IMR-90 (cell line): ENCODE results near the gene CHN2. TPM values are rescaled to one million over a fixed set of nuclear protein-coding genes. Genes with fewer than 3 reads are reported as not detected.

Source experiments
- ATAC-seq: fragments of 200-7000 bp; cut with Tn5 transposase; 2 replicates; pipeline ENCODE4 v1.9.1; 2020; ENCODE audit warnings: low read depth, mild to moderate bottlenecking, moderate library complexity
- BruUV-seq: library from RNA; stranded (reverse); fragments of 400-500 nt; replicated peaks from 2 replicates; lab custom pipeline; 2021; lab: Mats Ljungman, UMichigan
- CTCF ChIA-PET: fragments of 300-600 bp; formaldehyde crosslinking; extraction: SDS; loops from one replicate; lab custom pipeline; 2021; ENCODE audit warnings: antibody characterized with exemption; lab: Yijun Ruan, JAX
- POLR2A ChIA-PET: fragments of 300-600 bp; sonication (Branson Sonifier 250); formaldehyde crosslinking; loops from one replicate; lab custom pipeline; 2022; ENCODE audit warnings: antibody characterized with exemption; ENCODE audit not compliant: unreplicated experiment; lab: Charles Lee
- DNase-seq: peaks from one replicate; pipeline ENCODE4 v3.0.0; 2013
- H2AFZ ChIP-seq: replicated peaks from 2 replicates; pipeline ENCODE3; 2013; ENCODE audit warnings: low read length, mild to moderate bottlenecking; ENCODE audit not compliant: poor library complexity
- H2AK5ac ChIP-seq: 2 replicates; pipeline ENCODE4 v1.6.1; 2013; ENCODE audit warnings: low read depth, low read length, inconsistent platforms
- H2AK9ac ChIP-seq: replicated peaks from 2 replicates; pipeline ENCODE3; 2013; ENCODE audit warnings: mild to moderate bottlenecking, low read depth, low read length, moderate library complexity; ENCODE audit not compliant: poor library complexity
- H2BK120ac ChIP-seq: 2 replicates; pipeline ENCODE4 v1.6.1; 2013; ENCODE audit warnings: low read depth, low read length, inconsistent platforms
- H2BK15ac ChIP-seq: 3 replicates; pipeline ENCODE4 v1.6.1; 2013; ENCODE audit warnings: low read depth, low read length, inconsistent platforms
- H2BK20ac ChIP-seq: 2 replicates; pipeline ENCODE4 v1.6.1; 2013; ENCODE audit warnings: low read depth, mild to moderate bottlenecking, inconsistent platforms, low read length, moderate library complexity
- H2BK5ac ChIP-seq: 2 replicates; pipeline ENCODE4 v1.6.1; 2013; ENCODE audit warnings: mild to moderate bottlenecking, low read depth, low read length, inconsistent platforms; ENCODE audit not compliant: poor library complexity, severe bottlenecking
- H3K14ac ChIP-seq: replicated peaks from 2 replicates; pipeline ENCODE4 v1.6.1; 2013; ENCODE audit warnings: low read depth, low read length, inconsistent platforms
- H3K18ac ChIP-seq: 2 replicates; pipeline ENCODE4 v1.6.1; 2013; ENCODE audit warnings: low read depth, low read length, control low read depth
- H3K23ac ChIP-seq: 2 replicates; pipeline ENCODE4 v1.6.1; 2013; ENCODE audit warnings: low read depth, low read length, inconsistent platforms
- H3K27ac ChIP-seq: 2 replicates; pipeline ENCODE4 v1.5.1; 2013; ENCODE audit warnings: mild to moderate bottlenecking, control low read depth, low read length; ENCODE audit not compliant: insufficient read depth
- H3K27me3 ChIP-seq: 2 replicates; pipeline ENCODE4 v1.6.1; 2013; ENCODE audit warnings: low read length; ENCODE audit not compliant: control insufficient read depth, insufficient read depth
- H3K36me3 ChIP-seq: 2 replicates; pipeline ENCODE4 v1.6.1; 2013; ENCODE audit warnings: low read length, mixed read lengths; ENCODE audit not compliant: control insufficient read depth, insufficient read depth
- H3K4ac ChIP-seq: 2 replicates; pipeline ENCODE4 v1.6.1; 2013; ENCODE audit warnings: low read depth, low read length, inconsistent platforms
- H3K4me1 ChIP-seq: 2 replicates; pipeline ENCODE4 v1.6.1; 2013; ENCODE audit warnings: low read length, mixed read lengths; ENCODE audit not compliant: control insufficient read depth, insufficient read depth
- H3K4me2 ChIP-seq: 2 replicates; pipeline ENCODE4 v1.6.1; 2013; ENCODE audit warnings: low read depth, mild to moderate bottlenecking, control low read depth, low read length, moderate library complexity
- H3K4me3 ChIP-seq: 2 replicates; pipeline ENCODE4 v1.5.1; 2013; ENCODE audit warnings: low read depth, mild to moderate bottlenecking, control low read depth, low read length, moderate library complexity; ENCODE audit not compliant: insufficient read depth
- H3K56ac ChIP-seq: 2 replicates; pipeline ENCODE4 v1.6.1; 2013; ENCODE audit warnings: low read length, inconsistent platforms; ENCODE audit not compliant: insufficient read depth; ENCODE audit errors: extremely low read depth
- H3K79me1 ChIP-seq, 2 experiments: 2 replicates each; pipeline ENCODE4 v1.6.1; 2013; ENCODE audit warnings: low read length in 2 of 2, inconsistent platforms in 1 of 2, low read depth in 1 of 2
- H3K9ac ChIP-seq: 2 replicates; pipeline ENCODE4 v1.6.1; 2013; ENCODE audit warnings: low read depth, low read length, control low read depth
- H3K9me1 ChIP-seq: 2 replicates; pipeline ENCODE4 v1.6.1; 2013; ENCODE audit warnings: low read length, inconsistent platforms; ENCODE audit not compliant: insufficient read depth
- H3K9me3 ChIP-seq: 2 replicates; pipeline ENCODE4 v1.6.1; 2013; ENCODE audit warnings: low read length; ENCODE audit not compliant: control insufficient read depth, insufficient read depth
- H4K20me1 ChIP-seq: 2 replicates; pipeline ENCODE4 v1.6.1; 2013; ENCODE audit warnings: low read length, inconsistent platforms; ENCODE audit not compliant: insufficient read depth
- H4K5ac ChIP-seq: 2 replicates; pipeline ENCODE4 v1.6.1; 2013; ENCODE audit warnings: mild to moderate bottlenecking, low read depth, low read length, control low read depth
- H4K8ac ChIP-seq, 2 experiments: 2 replicates each; pipeline ENCODE4 v1.6.1; 2013; ENCODE audit warnings: low read depth in 2 of 2, low read length in 2 of 2, control low read depth in 1 of 2, inconsistent platforms in 1 of 2
- H4K91ac ChIP-seq: 2 replicates; pipeline ENCODE4 v1.6.1; 2013; ENCODE audit warnings: low read depth, low read length, inconsistent platforms; ENCODE audit not compliant: insufficient read depth
- CHD1 ChIP-seq: IDR thresholded peaks from 2 replicates; pipeline ENCODE4 v1.6.1; 2012; ENCODE audit warnings: low read depth, low read length, improper control_type of control experiment
- ELK1 ChIP-seq: fragments of 150-350 bp; IDR thresholded peaks from 2 replicates; pipeline ENCODE4 v1.6.1; 2016; ENCODE audit warnings: low read depth, mild to moderate bottlenecking, low read length, moderate library complexity, borderline replicate concordance
- RFX5 ChIP-seq: IDR thresholded peaks from 2 replicates; pipeline ENCODE4 v1.8.0; 2012; ENCODE audit warnings: low read depth, mild to moderate bottlenecking, low read length, moderate library complexity
- WGBS, 2 experiments: methylation state at CpG; one replicate each; pipeline versions ENCODE4 v1.1.5 to v1.1.7; 2013; ENCODE audit warnings: missing lambda C conversion rate in 2 of 2; ENCODE audit not compliant: insufficient read length in 1 of 2; ENCODE audit errors: extremely low coverage in 2 of 2; 5-methylcytosine and 5-hydroxymethylcytosine counted together
- dilution Hi-C: fragments of 300-500 bp; cut with HindIII; formaldehyde crosslinking; loops from one replicate; pipeline ENCODE4 v1.14.3; 2018; ENCODE audit warnings: low sequenced_read_pairs; ENCODE audit not compliant: unreplicated experiment
- in situ Hi-C: fragments of 300-500 bp; cut with MboI; formaldehyde crosslinking; loops from 3 replicates; pipeline ENCODE4 v1.14.3; 2019; ENCODE audit warnings: low sequenced_read_pairs, inconsistent platforms, mixed read lengths
- intact Hi-C: fragments of 100-400 bp; cut with micrococcal nuclease; formaldehyde crosslinking; loops from 2 replicates; pipeline ENCODE4 v1.10.0; 2022
- polyA plus RNA-seq, 3 experiments: library from polyadenylated mRNA; depleted of rRNA; stranded (reverse); fragments of >200 nt; gene quantifications; 2 replicates each; pipeline ENCODE4 v1.2.3, GENCODE V29; 2012; ENCODE audit warnings: low replicate concordance in 1 of 3
- total RNA-seq: library from RNA; depleted of rRNA; stranded (reverse); fragments of >200 nt; gene quantifications from 2 replicates; pipeline ENCODE4 v1.2.3, GENCODE V29; 2012

The CHN2 gene
- total and polyA plus RNA-seq, 2 of the 4 experiments (the other 2 are of a cell fraction): not detected

GRCh38 chr7:29274146-29275017 lies 79.8 kb downstream of the CHN2 start:
- Histone ChIP-seq H3K36me3 (no peaks in the 10 kb centered on the region), H3K18ac (no peak overlapping the region), H4K8ac (no peak overlapping the region), H2BK20ac (no peak overlapping the region), H3K79me1 (no peaks in the 10 kb centered on the region), H4K20me1 (no peaks in the 10 kb centered on the region), H3K4me1 (no peaks in the 10 kb centered on the region), H3K27me3 (no peaks in the 10 kb centered on the region), H3K27ac (no peak overlapping the region), H2AK5ac (no peak overlapping the region), H3K9me1 (no peaks in the 10 kb centered on the region), H3K9me3 (no peaks in the 10 kb centered on the region), H3K9ac (no peak overlapping the region), H2BK5ac (no peak overlapping the region), H4K5ac (no peak overlapping the region), H3K56ac (no peak overlapping the region), H3K4ac (no peak overlapping the region), H3K14ac (no peak overlapping the region), H3K23ac (no peak overlapping the region), H2BK15ac (no peak overlapping the region), H2AK9ac (no peak overlapping the region), H2BK120ac (no peak overlapping the region), H3K4me2 (no peak overlapping the region), H3K4me3 (no peak overlapping the region), H4K91ac (no peak overlapping the region), H2AFZ (no peak overlapping the region)
- ATAC-seq (no peak), DNase-seq (no peak)
- ChIA-PET CTCF (no interaction called here), POLR2A (no interaction called here)
- 100% methylated on average over 1 of the region's 11 CpGs; no CpG with 5 or more reads in 1 of the 2 experiments for WGBS, 2 experiments
- in situ Hi-C loops: no loop called here
- no TSS peak for BruUV-seq
- dilution Hi-C loops: no loop called here
- TF ChIP-seq RFX5 (no peak), CHD1 (no peak), ELK1 (no peak)
- intact Hi-C loops: no loop called here
